ENCODE results near the gene PDGFC. TPM values are rescaled to one million over a fixed set of nuclear protein-coding genes. Genes with fewer than 3 reads are reported as not detected.

Gene PDGFC
- polyA plus RNA-seq, 3 donors, result 2.5 to 5.0 (median 4.9) TPM

GRCh38 chr4:156991161-156991560 lies 19.6 kb upstream of the PDGFC start:
- no peak overlapping the region for H3K9ac ChIP-seq (ENCODE audit: insufficient read depth, low read length, poor library complexity, severe bottlenecking)
- Mint-ChIP-seq H3K9me3 (peaks cover 8 to 18% (median 11%) of the 10 kb centered on the region in 7 donors), H3K36me3 (peaks cover 0 to 3% of the 10 kb centered on the region in 2 donors), H3K27me3 (ENCODE audit: low read depth in 3 of 3) (peaks cover 0 to 2% (median 1%) of the 10 kb centered on the region in 3 donors), H3K4me1 (no peaks in the 10 kb centered on the region), H3K27ac (no peak overlapping the region), H3K4me3 (no peak overlapping the region)
- no peak for DNase-seq
- no peak overlapping the region for H3K4me2 ChIP-seq (replicated peaks; ENCODE audit: extremely low read depth, low read length, poor library complexity, severe bottlenecking)
- H3K36me3 ChIP-seq (replicated peaks in 1 of 2; ENCODE audit: control insufficient read depth in 1 of 2, insufficient read depth in 2 of 2, low read length in 2 of 2), result no peaks in the 10 kb centered on the region
- H3K79me2 ChIP-seq (ENCODE audit: insufficient read depth, low read length), result no peaks in the 10 kb centered on the region
- H3K27ac ChIP-seq (ENCODE audit: low read depth in 1 of 2, low read length in 2 of 2), result no peak overlapping the region
- H3K4me3 ChIP-seq (replicated peaks in 1 of 3; ENCODE audit: low read depth in 2 of 3, low read length in 3 of 3), result no peak overlapping the region
- H4K20me1 ChIP-seq (ENCODE audit: insufficient read depth, low read length), result no peaks in the 10 kb centered on the region
- H2AFZ ChIP-seq (ENCODE audit: insufficient read depth, low read depth, low read length, poor library complexity, severe bottlenecking), result no peak overlapping the region
- intact Hi-C loops (cut with micrococcal nuclease), result no loop called here
- 89% methylated on average over 3 of the region's 3 CpGs for WGBS (ENCODE audit: insufficient coverage)
- H3K27me3 ChIP-seq (ENCODE audit: control insufficient read depth in 2 of 2, insufficient read depth in 2 of 2, low read length in 2 of 2), result no peaks in the 10 kb centered on the region
- H3K4me1 ChIP-seq (ENCODE audit: control insufficient read depth in 1 of 2, insufficient read depth in 2 of 2, low read length in 2 of 2), result no peaks in the 10 kb centered on the region
- no peak for TF ChIP-seq CTCF (IDR thresholded peaks at IDR 0.05)
- peaks cover 5 to 16% of the 10 kb centered on the region in 2 donors for H3K9me3 ChIP-seq (replicated peaks in 1 of 2; ENCODE audit: control insufficient read depth in 1 of 2, insufficient read depth in 1 of 2, low read length in 2 of 2)

DNA sequence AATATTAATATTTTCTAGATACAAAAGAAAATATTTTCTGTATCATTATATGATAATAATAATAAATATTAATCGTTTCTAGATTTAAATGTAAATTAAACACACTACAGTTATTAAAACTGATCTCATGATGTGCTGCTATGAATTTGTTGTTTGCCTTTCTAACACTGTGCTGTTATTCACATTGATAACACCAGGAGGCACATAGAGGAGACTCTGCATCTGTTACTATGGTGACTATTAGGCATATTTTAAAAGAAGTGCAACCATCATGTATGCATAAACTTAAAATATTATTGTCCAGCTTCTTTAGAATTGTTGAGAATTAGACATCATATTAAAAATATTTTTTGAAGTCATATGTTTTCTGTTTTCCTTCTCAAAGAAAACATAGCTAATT lies 11.8 kb upstream of the PDGFC start:
- Histone ChIP-seq H3K27ac (ENCODE audit: low read depth in 1 of 2, low read length in 2 of 2) (no peak overlapping the region), H3K9ac (ENCODE audit: insufficient read depth, low read length, poor library complexity, severe bottlenecking) (no peak overlapping the region), H2AFZ (ENCODE audit: insufficient read depth, low read depth, low read length, poor library complexity, severe bottlenecking) (no peak overlapping the region), H3K9me3 (replicated peaks in 1 of 2; ENCODE audit: control insufficient read depth in 1 of 2, insufficient read depth in 1 of 2, low read length in 2 of 2) (peaks cover 0 to 4% of the 10 kb centered on the region in 2 donors), H3K4me1 (ENCODE audit: control insufficient read depth in 1 of 2, insufficient read depth in 2 of 2, low read length in 2 of 2) (no peaks in the 10 kb centered on the region), H3K27me3 (ENCODE audit: control insufficient read depth in 2 of 2, insufficient read depth in 2 of 2, low read length in 2 of 2) (no peaks in the 10 kb centered on the region), H3K36me3 (replicated peaks in 1 of 2; ENCODE audit: control insufficient read depth in 1 of 2, insufficient read depth in 2 of 2, low read length in 2 of 2) (no peaks in the 10 kb centered on the region), H3K4me3 (replicated peaks in 1 of 3; ENCODE audit: low read depth in 2 of 3, low read length in 3 of 3) (no peak overlapping the region), H4K20me1 (ENCODE audit: insufficient read depth, low read length) (no peaks in the 10 kb centered on the region), H3K79me2 (ENCODE audit: insufficient read depth, low read length) (no peaks in the 10 kb centered on the region), H3K4me2 (replicated peaks; ENCODE audit: extremely low read depth, low read length, poor library complexity, severe bottlenecking) (no peak overlapping the region)
- Mint-ChIP-seq H3K4me1 (no peaks in the 10 kb centered on the region), H3K4me3 (no peak overlapping the region), H3K27ac (no peak overlapping the region), H3K27me3 (ENCODE audit: low read depth in 3 of 3) (peaks cover 0 to 1% (median 1%) of the 10 kb centered on the region in 3 donors), H3K36me3 (no peaks in the 10 kb centered on the region), H3K9me3 (peaks cover 0 to 6% (median 2%) of the 10 kb centered on the region in 7 donors)
- peak; percentile 27 for TF ChIP-seq CTCF (IDR thresholded peaks at IDR 0.05)
- no peak for DNase-seq
- WGBS (ENCODE audit: insufficient coverage), result no CpG with 5 or more reads among the region's 1 CpG
- intact Hi-C loops (cut with micrococcal nuclease), result no loop called here

Data from CD14-positive monocyte (primary cell).